Stomach (tissue), 9 donors: Measurements from ENCODE around the gene MYH2. TPM values are rescaled to one million over a fixed set of nuclear protein-coding genes. Genes with fewer than 3 reads are reported as not detected.

Source experiments
- DNase-seq, 2 donors: peaks; one replicate each; pipeline versions ENCODE4 v3.0.0 to v3.0.0-alpha.2; 2013 to 2019
- H3K27ac ChIP-seq, 5 donors: fragments of 200-600 bp in 4 of 5; sonication (generic) in 4 of 5; one replicate each; pipeline ENCODE4 v1.5.1; 2013 to 2019; ENCODE audit warnings: mild to moderate bottlenecking in 1 of 5, moderate library complexity in 1 of 5
- H3K27me3 ChIP-seq, 3 donors: fragments of 200-600 bp; sonication (generic); one replicate each; pipeline ENCODE4 v1.5.1; 2017 to 2019; ENCODE audit warnings: mixed run types in 1 of 3
- H3K36me3 ChIP-seq, 4 donors: fragments of 200-600 bp; sonication (generic); 1 replicate in 3 of 4; 2 replicates in 1 of 4; pipeline ENCODE4 v1.5.1; 2016 to 2019
- H3K4me1 ChIP-seq, 4 donors: fragments of 200-600 bp; sonication (generic); one replicate each; pipeline ENCODE4 v1.5.1; 2016 to 2019
- H3K4me3 ChIP-seq, 4 donors: fragments of 200-600 bp; sonication (generic) in 3 of 4; one replicate each; pipeline ENCODE4 v1.5.1; 2016 to 2019; ENCODE audit warnings: mild to moderate bottlenecking in 1 of 4
- H3K9me3 ChIP-seq, 4 donors: fragments of 200-600 bp; sonication (generic); one replicate each; pipeline ENCODE4 v1.5.1; 2016 to 2019
- CTCF ChIP-seq, 7 experiments: fragments of 450-650 bp in 4 of 7; fragments of 200-600 bp in 3 of 7; sonication (generic) in 3 of 7; IDR thresholded peaks; one replicate each; pipeline ENCODE4 v1.5.1; 2016 to 2019; ENCODE audit warnings: antibody characterized with exemption in 7 of 7, control low read depth in 2 of 7, mild to moderate bottlenecking in 1 of 7
- EP300 ChIP-seq: sonication (generic); formaldehyde crosslinking; IDR thresholded peaks from one replicate; pipeline ENCODE4 v1.6.1; 2017; ENCODE audit warnings: antibody characterized with exemption
- POLR2A ChIP-seq, 4 donors: fragments of 450-650 bp; IDR thresholded peaks; one replicate each; pipeline ENCODE4 v1.6.1; 2016; ENCODE audit warnings: antibody characterized with exemption in 4 of 4, control low read depth in 2 of 4, mild to moderate bottlenecking in 1 of 4, moderate library complexity in 1 of 4
- POLR2AphosphoS5 ChIP-seq, 3 donors: sonication (generic); formaldehyde crosslinking; IDR thresholded peaks; one replicate each; pipeline ENCODE4 v1.6.1; 2016; ENCODE audit warnings: antibody characterized with exemption in 3 of 3
- WGBS, 5 donors: extraction: QIAGEN DNeasy Blood & Tissue Kit in 3 of 5; methylation state at CpG; one replicate each; pipeline versions ENCODE4 v1.1.5 to v1.1.7; 2013 to 2018; 5-methylcytosine and 5-hydroxymethylcytosine counted together
- intact Hi-C: fragments of 100-400 bp; cut with DNase I; formaldehyde crosslinking; loops from one replicate; pipeline ENCODE4 v1.15.1; 2023; ENCODE audit warnings: low total_unique reads
- polyA plus RNA-seq, 3 donors: library from polyadenylated mRNA; stranded (reverse); fragments of 200-250 nt; gene quantifications; one replicate each; pipeline ENCODE4 v1.2.3, GENCODE V29; 2013
- total RNA-seq, 5 donors: library from RNA; depleted of rRNA; stranded (reverse); fragments of >200 nt; gene quantifications; one replicate each; pipeline versions ENCODE4 v1.1.0 to v1.2.3, GENCODE V29; 2014 to 2016
- donor health status: healthy with polysubstance abuse.
- donor health status: Bipolar disorder and iron deficiency.
- donor health status: healthy.

MYH2 gene
- total and polyA plus RNA-seq, 8 donors: 0.05 to 1.4 (median 0.15) TPM; not detected in 4

DNA sequence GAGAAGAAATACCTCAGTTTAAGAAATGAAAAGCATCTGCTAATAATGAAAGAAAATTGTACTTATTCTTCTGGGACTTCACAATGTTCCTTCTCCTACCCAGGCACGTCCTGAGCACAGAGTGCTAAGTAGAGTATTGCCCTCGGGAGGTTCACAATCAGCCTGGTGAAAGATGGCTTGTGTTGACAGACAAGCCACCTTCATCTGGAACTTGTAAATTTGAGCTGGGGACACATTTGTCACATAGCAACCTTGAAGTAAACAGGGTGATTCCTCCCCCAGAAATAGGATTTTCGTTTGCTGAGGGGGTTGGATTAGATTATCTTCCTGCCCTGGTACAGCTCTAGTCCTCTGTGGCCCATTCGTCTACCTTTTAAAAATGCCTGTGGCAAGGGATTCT, 34.4 kb upstream of the MYH2 start:
- WGBS, 5 donors: 29 to 50% (median 39%) methylated on average over 4 of the region's 4 CpGs
- Histone ChIP-seq H3K4me1 (no peaks in the 10 kb centered on the region), H3K9me3 (no peaks in the 10 kb centered on the region), H3K36me3 (no peaks in the 10 kb centered on the region), H3K4me3 (no peak overlapping the region), H3K27ac (no peak overlapping the region), H3K27me3 (peaks cover 0 to 9% (median 6%) of the 10 kb centered on the region in 3 donors)
- DNase-seq: no peak
- no peak for TF ChIP-seq CTCF (IDR thresholded peaks at IDR 0.05)
- no peak for TF ChIP-seq EP300
- TF ChIP-seq POLR2A (IDR thresholded peaks at IDR 0.05): no peak
- TF ChIP-seq POLR2AphosphoS5 (IDR thresholded peaks at IDR 0.05): no peak
- intact Hi-C loops: no loop called here

GRCh38 chr17:10579270-10579669, 29.8 kb upstream of the MYH2 start:
- no peaks in the 10 kb centered on the region for H3K9me3 ChIP-seq
- H3K36me3 ChIP-seq: no peaks in the 10 kb centered on the region
- H3K27ac ChIP-seq: no peak overlapping the region
- H3K27me3 ChIP-seq: peaks cover 0 to 10% (median 0%) of the 10 kb centered on the region in 3 donors
- 15 to 37% (median 24%) methylated on average over 2 of the region's 2 CpGs for WGBS, 5 donors
- DNase-seq: no peak
- no peak overlapping the region for H3K4me3 ChIP-seq
- TF ChIP-seq POLR2AphosphoS5 (IDR thresholded peaks at IDR 0.05): no peak
- no peak for TF ChIP-seq EP300
- no peak for TF ChIP-seq POLR2A (IDR thresholded peaks at IDR 0.05)
- TF ChIP-seq CTCF (IDR thresholded peaks at IDR 0.05): no peak
- intact Hi-C loops: no loop called here
- no peaks in the 10 kb centered on the region for H3K4me1 ChIP-seq

DNA sequence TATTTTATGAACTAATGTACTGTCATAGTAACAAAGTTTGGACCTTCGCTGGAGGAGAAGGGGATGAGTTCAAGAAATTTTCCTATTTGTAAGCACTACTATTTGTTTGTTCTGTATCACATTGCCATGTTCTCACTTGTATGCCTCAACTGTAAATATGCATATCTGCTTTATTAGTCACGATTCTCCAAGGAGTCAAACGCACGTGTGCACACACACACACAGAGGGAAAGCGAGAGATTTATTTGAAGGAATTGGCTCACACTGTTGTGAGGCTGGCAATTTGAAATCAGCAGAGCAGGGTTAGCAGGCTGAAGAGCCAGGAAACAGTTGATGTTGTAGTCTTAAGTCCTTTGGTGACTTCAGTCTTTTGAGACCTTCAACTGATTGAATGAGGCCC, 24.9 kb upstream of the MYH2 start:
- TF ChIP-seq POLR2A (IDR thresholded peaks at IDR 0.05) (no peak), CTCF (IDR thresholded peaks at IDR 0.05) (no peak), POLR2AphosphoS5 (IDR thresholded peaks at IDR 0.05) (no peak), EP300 (no peak)
- no peaks in the 10 kb centered on the region for H3K36me3 ChIP-seq
- 67 to 80% (median 78%) methylated on average over 5 of the region's 5 CpGs for WGBS, 5 donors
- H3K4me3 ChIP-seq: no peak overlapping the region
- H3K27me3 ChIP-seq: peaks cover 0 to 21% (median 3%) of the 10 kb centered on the region in 3 donors
- no peaks in the 10 kb centered on the region for H3K4me1 ChIP-seq
- no peak overlapping the region for H3K27ac ChIP-seq
- intact Hi-C loops: no loop called here
- no peaks in the 10 kb centered on the region for H3K9me3 ChIP-seq
- no peak for DNase-seq

DNA sequence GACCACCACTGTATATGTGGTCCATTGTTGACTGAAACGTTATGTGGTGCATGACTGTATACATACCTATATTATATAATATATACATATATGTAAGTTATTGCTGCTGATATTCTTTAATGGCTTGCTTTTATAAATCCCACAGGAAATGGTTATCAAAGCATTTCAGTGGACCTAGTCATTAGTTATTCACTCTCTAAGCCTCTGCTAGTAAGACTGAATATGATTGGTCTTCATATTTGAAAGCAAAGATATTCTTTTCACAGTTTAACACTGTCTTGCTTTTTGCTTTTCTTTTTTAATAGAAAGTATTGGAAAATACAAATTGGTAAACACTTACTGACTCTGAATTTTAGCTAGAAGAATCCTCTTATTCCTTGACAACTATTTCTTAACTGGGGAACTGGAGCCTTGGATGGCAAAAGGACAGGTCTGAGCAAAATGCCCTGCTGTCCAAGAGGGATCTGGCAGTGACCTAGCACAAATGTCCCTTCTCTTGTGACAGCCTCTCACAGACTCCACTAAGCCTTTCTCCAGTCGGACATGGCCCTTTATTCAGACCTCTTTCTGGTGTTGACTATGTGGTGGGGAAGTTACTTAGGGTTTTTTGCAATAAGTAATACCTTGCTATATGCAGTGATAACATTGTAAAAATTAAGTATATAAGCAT, 14.7 kb upstream of the MYH2 start:
- Histone ChIP-seq H3K27me3 (peaks cover 0 to 6% (median 0%) of the 10 kb centered on the region in 3 donors), H3K9me3 (no peaks in the 10 kb centered on the region), H3K4me3 (no peak overlapping the region), H3K27ac (no peak overlapping the region), H3K36me3 (no peaks in the 10 kb centered on the region), H3K4me1 (no peaks in the 10 kb centered on the region)
- TF ChIP-seq POLR2A (IDR thresholded peaks at IDR 0.05): no peak
- TF ChIP-seq EP300: no peak
- TF ChIP-seq CTCF (IDR thresholded peaks at IDR 0.05): no peak
- no peak for TF ChIP-seq POLR2AphosphoS5 (IDR thresholded peaks at IDR 0.05)
- WGBS, 5 donors: 59 to 75% (median 64%) methylated on average over 2 of the region's 2 CpGs
- intact Hi-C loops: no loop called here
- DNase-seq: no peak
